ENCODE data around the gene C9.

DNA sequence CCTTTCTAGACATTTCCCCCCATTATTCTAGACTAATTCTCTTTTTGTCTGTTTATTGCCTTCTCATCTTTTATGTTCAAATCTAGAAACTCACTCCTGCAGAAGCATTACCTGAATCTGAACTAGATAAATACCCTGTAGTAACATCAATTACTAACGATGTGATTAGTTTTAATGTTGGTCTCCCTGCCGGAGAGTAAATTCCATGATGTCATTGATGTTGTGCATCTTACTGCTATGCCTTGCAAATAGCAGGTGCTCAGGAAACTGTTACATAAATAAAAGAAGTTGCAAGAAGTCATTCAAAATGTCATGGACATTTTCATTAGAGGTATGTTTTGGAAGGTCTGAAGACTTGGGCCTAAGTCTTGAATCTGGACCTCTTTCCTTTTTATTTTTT, 23.0 kb upstream of the C9 start:
- TF ChIP-seq, protein P1, sequence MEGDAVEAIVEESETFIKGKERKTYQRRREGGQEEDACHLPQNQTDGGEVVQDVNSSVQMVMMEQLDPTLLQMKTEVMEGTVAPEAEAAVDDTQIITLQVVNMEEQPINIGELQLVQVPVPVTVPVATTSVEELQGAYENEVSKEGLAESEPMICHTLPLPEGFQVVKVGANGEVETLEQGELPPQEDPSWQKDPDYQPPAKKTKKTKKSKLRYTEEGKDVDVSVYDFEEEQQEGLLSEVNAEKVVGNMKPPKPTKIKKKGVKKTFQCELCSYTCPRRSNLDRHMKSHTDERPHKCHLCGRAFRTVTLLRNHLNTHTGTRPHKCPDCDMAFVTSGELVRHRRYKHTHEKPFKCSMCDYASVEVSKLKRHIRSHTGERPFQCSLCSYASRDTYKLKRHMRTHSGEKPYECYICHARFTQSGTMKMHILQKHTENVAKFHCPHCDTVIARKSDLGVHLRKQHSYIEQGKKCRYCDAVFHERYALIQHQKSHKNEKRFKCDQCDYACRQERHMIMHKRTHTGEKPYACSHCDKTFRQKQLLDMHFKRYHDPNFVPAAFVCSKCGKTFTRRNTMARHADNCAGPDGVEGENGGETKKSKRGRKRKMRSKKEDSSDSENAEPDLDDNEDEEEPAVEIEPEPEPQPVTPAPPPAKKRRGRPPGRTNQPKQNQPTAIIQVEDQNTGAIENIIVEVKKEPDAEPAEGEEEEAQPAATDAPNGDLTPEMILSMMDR (IDR thresholded peaks at IDR 0.05): no peak
- TF ChIP-seq POLR2A (IDR thresholded peaks at IDR 0.05): no peak
- TF ChIP-seq POLR2AphosphoS5 (IDR thresholded peaks at IDR 0.05): no peak
